GM19099 (cell line): ENCODE measurements around the gene RALGAPB.

Source experiments
- POLR2A ChIP-seq: IDR thresholded peaks from 3 replicates; pipeline ENCODE4 v1.6.1; 2011; ENCODE audit warnings: low read depth; ENCODE audit not compliant: insufficient read length; ENCODE audit errors: extremely low read depth

RALGAPB gene

GRCh38 chr20:38555395-38555794 lies 82.8 kb downstream of the RALGAPB start:
- TF ChIP-seq POLR2A = no peak

GRCh38 chr20:38557174-38557573 lies 84.5 kb downstream of the RALGAPB start:
- TF ChIP-seq POLR2A = no peak

- TF ChIP-seq POLR2A = no peak
Observed at GRCh38 chr20:38558596-38559360, 86.1 kb downstream of the RALGAPB start.

GRCh38 chr20:38559764-38560163 lies 87.1 kb downstream of the RALGAPB start:
- TF ChIP-seq POLR2A = no peak

GRCh38 chr20:38563802-38564431 lies 91.3 kb downstream of the RALGAPB start:
- TF ChIP-seq POLR2A = no peak

- TF ChIP-seq POLR2A = no peak
Observed at GRCh38 chr20:38564680-38565079, 92.0 kb downstream of the RALGAPB start.

- TF ChIP-seq POLR2A = no peak
Observed at GRCh38 chr20:38566036-38566598, 93.5 kb downstream of the RALGAPB start.

- no peak for TF ChIP-seq POLR2A
Observed at GRCh38 chr20:38569747-38570525, 97.3 kb downstream of the RALGAPB start.

- TF ChIP-seq POLR2A = no peak
Observed at GRCh38 chr20:38573413-38573812, 100.8 kb downstream of the RALGAPB start.

GRCh38 chr20:38579219-38579910 lies 106.7 kb downstream of the RALGAPB start:
- no peak for TF ChIP-seq POLR2A

- TF ChIP-seq POLR2A = no peak
Observed at GRCh38 chr20:38579921-38580320, 107.3 kb downstream of the RALGAPB start.

- no peak for TF ChIP-seq POLR2A
Observed at GRCh38 chr20:38581013-38581412, 108.4 kb downstream of the RALGAPB start, which contains the start of gene ADIG. TSS of gene ADIG (plus strand) at chr20:38581197. CDS start at chr20:38581251, 54 bp downstream.

- TF ChIP-seq POLR2A = no peak
Observed at GRCh38 chr20:38581830-38582358, 109.3 kb downstream of the RALGAPB start.

- TF ChIP-seq POLR2A = no peak
Observed at GRCh38 chr20:38583306-38583705, 110.7 kb downstream of the RALGAPB start.
